ENCODE measurements around the gene EEIG1.

Gene EEIG1

GRCh38 chr9:127975376-127976315, 5.1 kb downstream of the EEIG1 start:
- no peak for DNase-seq (ENCODE audit: low spot score)

DNA sequence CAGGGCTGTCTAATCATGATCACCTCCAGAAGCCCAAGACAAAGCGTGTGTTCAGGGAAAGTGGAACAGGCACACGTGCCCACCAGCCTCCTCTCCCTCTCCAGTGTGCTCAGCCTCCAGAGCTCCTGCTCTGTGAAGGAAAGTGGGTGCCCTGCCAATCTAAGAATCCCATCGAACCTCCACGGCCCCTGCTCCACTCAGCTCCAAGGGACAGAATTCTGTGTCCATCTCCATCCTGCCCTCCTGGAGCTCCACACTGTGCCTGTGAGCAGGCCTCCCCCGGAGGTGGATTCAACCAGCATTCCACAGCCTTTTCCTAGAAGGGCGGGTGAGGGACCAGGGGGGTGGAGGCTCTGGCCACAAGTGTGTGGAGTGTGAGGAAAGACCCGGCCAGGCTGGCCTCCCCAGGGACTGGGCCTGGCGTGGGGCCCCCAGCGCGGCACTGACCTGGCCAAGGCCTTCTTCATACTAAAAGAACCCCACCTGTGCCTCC, 6.0 kb downstream of the EEIG1 start:
- no peak for DNase-seq (ENCODE audit: low spot score)

- no peak for DNase-seq (ENCODE audit: low spot score)
Observed at GRCh38 chr9:127974001-127974768, 6.6 kb downstream of the EEIG1 start.

GRCh38 chr9:127973169-127974000, 7.4 kb downstream of the EEIG1 start:
- DNase-seq (ENCODE audit: low spot score) = no peak

GRCh38 chr9:127972236-127972871, 8.4 kb downstream of the EEIG1 start:
- no peak for DNase-seq (ENCODE audit: low spot score)

- DNase-seq (ENCODE audit: low spot score) = no peak
Observed at GRCh38 chr9:127971357-127972235, 9.2 kb downstream of the EEIG1 start.

DNA sequence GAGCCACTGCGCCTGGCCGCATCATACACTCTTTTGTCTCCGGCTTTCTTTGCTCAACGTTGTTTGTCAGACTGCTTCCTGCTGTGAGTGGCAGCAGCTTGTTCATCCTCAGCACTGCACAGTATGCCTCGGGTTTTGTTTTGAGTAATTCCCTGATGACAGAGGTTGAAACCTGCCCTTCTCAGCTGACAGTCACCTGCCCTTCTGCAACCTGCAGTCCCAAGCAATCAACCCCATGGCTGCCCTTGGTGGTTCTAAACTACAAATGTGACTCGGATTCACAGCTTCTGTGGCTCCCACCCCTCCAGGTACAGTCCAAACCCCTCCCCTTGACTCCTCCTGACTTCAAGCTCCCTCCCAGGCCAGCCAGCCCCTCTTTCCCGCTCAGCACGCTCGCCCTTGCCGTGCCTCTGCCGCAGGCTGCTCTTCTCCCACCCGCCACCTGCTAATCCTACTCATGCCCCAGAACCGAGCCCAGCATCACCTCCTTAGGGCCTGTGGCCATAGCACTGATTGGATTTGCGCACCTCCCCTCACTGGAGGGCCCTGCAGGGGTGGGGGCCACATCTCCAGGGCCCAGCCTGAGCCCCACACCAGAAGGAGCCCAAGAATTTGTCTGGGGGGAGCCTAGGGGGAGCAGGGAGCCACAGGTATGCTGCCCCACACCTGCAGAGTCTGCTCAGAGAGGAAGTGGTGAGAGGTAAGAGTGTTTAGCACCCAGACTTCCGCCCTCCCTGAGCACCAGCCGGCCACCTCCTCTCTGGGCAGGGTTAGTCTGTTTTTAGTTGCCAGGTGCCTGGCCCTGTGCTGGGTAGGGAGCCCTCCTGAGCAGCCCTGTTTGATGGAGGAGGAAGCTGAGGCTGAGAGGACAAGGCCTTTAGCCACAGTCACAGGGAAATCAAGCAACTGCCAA, 10.1 kb downstream of the EEIG1 start:
- no peak for DNase-seq (ENCODE audit: low spot score)

DNA sequence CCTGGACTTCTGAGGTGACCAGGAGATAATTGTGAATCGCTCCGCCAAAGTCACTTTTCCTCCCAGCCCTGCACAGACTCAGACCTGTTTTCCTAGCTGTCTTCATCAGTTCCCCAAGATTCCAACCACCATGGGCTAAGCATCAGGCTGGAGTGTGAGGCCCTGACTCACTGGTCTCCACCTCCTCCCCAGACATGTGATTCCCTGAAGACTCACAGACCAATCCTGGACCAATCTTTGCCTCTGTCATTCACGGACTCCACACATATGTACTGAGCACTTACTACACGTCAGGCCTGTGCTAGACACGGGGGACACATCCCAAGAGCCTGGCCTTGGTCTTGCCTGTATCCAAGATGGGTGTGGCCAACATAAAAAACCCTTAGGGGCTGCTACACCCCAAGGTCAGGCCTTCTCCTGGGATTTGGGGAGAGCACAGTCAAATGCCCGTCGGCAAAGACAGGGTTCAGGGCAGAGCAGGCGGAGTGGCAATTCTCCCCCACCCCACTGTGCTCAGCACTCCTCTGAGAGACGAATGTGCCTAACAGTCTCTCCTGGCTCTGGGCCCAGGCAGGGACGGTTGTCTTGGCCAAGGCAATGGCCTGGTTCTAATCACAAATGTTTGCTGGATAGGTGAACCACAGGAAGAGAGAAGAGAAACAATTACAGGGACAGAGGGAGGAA, 11.9 kb downstream of the EEIG1 start:
- DNase-seq (ENCODE audit: low spot score) = peak; percentile 39

DNA sequence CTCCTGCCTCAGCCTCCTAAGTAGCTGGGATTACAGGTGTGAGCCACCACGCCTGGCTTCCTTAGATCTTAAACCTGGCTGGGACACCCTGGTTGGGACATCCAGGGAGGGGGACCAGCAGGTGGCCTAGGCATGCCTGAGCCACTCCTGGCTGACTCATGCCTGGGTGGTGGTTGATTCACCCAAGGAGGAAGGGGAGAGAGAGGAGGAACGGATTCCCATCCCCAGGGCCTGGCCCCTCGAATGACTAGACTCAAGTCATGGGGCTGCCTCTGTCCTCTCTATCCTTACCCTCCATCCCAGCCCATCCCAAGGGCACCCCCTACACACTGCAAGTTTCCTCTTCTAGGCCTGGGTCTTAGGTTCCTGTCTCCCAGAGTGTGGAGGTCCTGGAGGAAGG, 12.7 kb downstream of the EEIG1 start:
- DNase-seq (ENCODE audit: low spot score) = no peak

- no peak for DNase-seq (ENCODE audit: low spot score)
Observed at GRCh38 chr9:127967151-127967809, 13.5 kb downstream of the EEIG1 start.

- DNase-seq (ENCODE audit: low spot score) = no peak
Observed at GRCh38 chr9:127966416-127967150, 14.2 kb downstream of the EEIG1 start.

- no peak for DNase-seq (ENCODE audit: low spot score)
Observed at GRCh38 chr9:127965953-127966352, 14.8 kb downstream of the EEIG1 start.

GRCh38 chr9:127963359-127964064, 17.3 kb downstream of the EEIG1 start:
- DNase-seq (ENCODE audit: low spot score) = no peak

DNA sequence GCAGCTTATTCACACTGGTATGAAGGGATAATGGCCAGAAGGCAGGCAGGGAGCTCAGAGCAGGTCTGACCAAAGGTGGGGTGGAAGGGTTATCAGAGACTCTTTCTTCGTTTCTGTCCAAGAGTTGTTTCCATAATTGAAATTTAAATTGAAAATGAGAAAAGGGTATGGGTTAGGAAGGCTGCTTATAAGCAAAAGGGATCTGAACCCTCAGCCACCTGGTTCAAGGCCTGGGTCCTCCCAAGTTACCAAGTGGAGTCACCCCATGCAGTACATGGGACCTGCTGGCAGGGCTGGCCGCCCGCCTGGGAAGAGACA, 17.8 kb downstream of the EEIG1 start:
- DNase-seq (ENCODE audit: low spot score) = no peak

DNA sequence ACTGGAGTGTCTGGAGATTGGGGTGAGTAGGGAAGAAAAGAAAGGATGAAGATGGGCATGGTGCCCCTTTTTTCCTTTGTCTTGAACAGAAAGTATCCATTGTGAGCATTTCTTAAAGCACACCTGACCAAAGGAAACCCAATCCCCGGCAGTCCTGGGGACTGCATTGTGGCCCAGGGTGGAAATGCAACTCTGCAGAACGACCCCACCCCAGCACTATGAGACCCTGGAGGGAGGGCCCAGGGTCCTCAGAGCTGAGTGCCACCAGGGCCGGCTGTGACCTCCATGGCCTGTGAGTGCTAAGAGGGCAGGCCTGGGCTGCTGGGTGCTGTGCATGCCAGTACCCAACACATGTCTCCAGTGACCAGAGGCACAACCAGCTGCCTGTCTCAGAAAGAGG, 18.5 kb downstream of the EEIG1 start:
- no peak for DNase-seq (ENCODE audit: low spot score)

DNA sequence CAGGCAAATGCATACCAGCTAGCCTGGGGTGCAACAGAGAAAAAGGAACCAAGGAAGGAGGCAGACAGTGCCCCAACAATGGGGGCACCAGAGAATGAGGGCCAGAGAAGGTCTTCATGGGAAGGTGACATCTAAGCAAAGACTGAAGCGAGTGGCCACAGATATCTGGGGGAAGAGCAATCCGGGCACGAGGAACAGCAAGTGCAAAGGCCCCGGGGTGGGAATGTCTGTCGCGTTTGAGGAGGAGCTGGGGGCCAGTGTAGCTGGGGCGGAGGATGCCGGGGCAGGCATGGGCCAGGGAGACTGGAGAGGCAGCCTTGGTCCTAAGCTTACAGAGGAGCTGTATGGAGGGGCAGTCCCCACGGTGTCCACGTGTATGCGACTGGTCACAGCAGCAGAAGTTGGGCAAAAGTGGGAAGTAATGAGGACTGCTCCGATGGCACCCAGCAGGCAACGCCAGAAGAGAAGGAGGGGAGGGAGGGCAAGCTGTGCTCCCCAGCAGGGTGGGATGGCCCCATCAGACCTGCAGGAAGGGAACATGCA, 19.1 kb downstream of the EEIG1 start:
- no peak for DNase-seq (ENCODE audit: low spot score)

GRCh38 chr9:127961155-127961490, 19.7 kb downstream of the EEIG1 start:
- no peak for DNase-seq (ENCODE audit: low spot score)
